ENCODE data around the gene TRDMT1.

TRDMT1 gene

DNA sequence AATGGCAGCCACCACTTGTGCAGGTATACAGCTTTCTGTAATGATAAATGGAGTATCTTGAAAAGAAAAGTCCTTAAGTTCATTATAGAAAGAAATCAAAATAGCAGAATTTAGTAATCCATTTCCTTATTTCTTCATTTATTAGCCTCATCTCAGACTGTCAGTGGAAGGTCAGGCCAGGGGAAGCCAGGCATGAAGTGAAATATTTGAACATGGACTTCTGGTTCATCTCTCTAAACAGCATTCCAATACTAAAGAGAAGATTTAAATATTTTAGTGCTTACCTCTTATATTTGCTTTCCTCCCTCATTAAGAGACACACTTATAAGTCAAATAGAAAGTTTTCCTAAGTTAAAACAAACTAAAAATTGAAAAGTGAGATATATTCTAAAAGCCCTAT lies 26.8 kb downstream of the TRDMT1 start:
- DNase-seq (ENCODE audit: low read depth in 3 of 3): no peak

DNA sequence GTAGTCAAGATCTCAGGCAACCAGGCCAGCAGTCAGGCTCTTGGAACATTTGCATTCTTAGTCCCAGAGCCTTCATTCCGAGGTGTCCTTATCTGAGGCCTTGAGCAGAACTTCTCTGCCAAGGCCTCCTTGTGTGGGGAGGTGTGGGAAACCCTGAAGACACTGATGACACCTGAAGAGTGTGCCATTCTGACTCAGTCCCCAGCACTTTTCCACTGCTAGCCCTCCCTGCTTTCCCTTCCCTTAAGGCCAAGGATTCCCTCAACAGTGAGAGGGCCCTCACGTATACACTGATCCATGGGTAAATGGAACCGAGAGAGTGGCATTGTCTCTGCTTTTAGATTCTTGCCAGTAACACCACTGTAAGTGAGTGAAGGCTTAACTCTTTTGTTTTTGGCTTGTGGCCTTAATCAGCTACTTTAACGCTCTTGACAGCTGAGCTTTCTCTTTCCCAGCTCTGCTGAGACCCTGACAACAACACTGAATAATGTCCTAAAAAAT lies 30.3 kb downstream of the TRDMT1 start:
- no peak for DNase-seq (ENCODE audit: low read depth in 3 of 3)

GRCh38 chr10:17169803-17170202 lies 31.7 kb downstream of the TRDMT1 start:
- DNase-seq (ENCODE audit: low read depth in 3 of 3): no peak

DNA sequence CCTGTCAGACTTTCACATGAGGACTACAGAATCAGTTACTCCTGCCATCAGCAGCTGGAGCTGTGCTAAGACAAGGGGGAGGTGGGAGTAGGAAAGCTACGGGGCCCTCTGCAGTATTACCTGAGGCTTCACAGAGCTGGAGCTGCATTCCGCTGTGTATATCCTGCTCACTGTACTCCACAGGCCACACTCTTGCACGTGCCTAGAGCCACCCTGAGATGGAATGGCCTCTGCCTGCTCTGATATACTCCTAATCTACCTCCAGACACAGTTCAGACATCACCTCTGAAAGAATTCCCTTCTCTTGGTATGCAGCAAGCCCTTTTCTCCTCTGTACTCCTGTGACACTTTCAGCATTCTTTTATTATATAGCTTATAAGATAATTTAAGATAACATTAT lies 34.8 kb downstream of the TRDMT1 start:
- no peak for DNase-seq (ENCODE audit: low read depth in 3 of 3)

DNA sequence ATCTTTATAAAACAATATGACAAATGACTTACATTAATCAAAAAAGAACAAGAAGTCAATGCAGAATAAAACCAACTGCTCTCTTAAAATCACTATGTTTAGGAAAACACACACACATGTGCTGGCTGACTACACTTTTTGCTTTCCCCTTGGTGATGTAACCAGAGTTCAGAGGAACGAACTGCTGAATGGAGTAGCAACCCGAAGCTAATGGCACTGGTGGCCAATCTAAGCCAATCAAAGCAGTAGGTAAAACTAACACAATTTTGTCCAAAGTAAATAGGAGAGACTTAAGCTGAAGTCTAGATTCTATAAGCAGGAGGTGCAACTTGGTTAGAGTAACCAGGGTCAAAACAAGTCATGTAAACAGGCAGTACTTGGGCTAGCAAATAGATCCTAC lies 38.6 kb downstream of the TRDMT1 start:
- no peak for DNase-seq (ENCODE audit: low read depth in 3 of 3)

DNA sequence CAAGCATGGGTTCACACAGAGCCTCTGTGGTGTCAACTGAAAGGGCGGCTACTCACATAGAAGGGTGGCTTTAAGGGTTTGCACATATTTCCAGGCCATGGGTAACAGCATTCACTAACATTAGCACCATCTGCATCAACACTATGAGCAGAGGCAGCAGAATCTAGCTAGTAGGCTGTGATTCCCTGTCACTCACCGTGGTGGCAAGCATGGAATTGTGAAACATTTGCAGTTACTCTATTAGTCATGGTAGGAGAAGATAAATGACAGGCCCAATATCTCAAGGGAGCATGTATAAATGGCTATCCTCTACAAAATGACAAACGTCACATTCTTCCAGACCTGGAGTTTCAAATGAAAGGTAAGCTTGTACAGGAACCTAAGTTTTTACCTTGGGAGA lies 39.7 kb downstream of the TRDMT1 start:
- no peak for DNase-seq (ENCODE audit: low read depth in 3 of 3)

DNA sequence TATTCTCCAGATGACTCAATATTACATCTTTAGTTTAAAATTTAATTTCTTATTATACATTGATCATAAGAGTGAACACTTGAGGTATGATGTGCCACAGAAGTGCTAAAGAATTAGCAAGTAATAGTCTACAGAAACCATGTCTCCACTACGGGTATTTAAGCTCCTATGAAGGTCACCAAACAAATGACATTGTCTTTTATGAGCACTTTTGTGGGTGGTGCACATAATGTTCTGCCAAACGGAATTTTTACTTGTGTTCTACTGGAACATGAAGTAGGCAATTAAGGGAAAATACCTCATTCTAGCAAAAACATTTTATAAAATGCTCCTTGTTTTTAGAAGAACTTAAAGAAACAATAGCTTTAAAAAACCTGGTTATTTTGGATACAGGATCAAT lies 44.4 kb downstream of the TRDMT1 start:
- DNase-seq (ENCODE audit: low read depth in 3 of 3): no peak

- DNase-seq (ENCODE audit: low read depth in 3 of 3): no peak
Observed at GRCh38 chr10:17155826-17156225, 45.6 kb downstream of the TRDMT1 start.

DNA sequence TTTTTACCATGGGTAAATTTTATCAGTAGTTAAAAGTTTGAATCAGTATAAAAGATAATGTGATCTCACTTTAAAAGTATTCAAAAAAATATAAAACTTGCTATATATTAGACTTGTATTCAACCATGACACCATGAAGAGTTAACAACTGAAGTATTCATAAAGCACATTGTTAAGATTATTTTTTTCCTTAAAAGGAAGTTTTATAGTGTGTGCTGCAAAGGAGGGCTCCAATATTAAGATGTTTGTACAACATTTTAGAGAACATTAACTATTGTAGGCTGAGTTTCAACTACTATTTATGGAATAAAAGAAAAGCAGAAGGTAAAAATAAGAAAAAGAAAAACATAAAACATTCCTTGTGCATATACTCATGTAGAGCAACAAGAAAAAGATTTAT lies 47.4 kb downstream of the TRDMT1 start:
- DNase-seq (ENCODE audit: low read depth in 3 of 3): no peak

DNA sequence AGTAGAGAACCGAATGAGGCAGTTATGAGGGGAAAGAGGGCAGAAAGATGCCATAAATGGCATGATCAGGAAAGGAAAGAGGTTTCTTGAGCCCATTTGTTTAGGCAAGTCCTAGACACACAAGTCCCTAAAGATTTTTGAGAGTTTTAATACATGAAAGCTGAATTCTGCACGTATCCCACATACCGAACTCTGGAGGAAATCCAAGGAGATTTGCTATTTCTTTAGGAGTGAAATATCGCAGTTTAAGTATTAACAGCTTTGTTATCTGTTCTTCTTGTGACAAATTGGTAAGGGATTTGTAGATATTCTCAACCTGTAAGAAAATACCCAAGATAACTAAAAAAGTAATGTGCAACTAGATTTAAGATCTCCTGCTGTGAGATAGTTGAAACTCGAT lies 48.2 kb downstream of the TRDMT1 start:
- DNase-seq (ENCODE audit: low read depth in 3 of 3): no peak

- DNase-seq (ENCODE audit: low read depth in 3 of 3): no peak
Observed at GRCh38 chr10:17151716-17152115, 49.8 kb downstream of the TRDMT1 start.

DNA sequence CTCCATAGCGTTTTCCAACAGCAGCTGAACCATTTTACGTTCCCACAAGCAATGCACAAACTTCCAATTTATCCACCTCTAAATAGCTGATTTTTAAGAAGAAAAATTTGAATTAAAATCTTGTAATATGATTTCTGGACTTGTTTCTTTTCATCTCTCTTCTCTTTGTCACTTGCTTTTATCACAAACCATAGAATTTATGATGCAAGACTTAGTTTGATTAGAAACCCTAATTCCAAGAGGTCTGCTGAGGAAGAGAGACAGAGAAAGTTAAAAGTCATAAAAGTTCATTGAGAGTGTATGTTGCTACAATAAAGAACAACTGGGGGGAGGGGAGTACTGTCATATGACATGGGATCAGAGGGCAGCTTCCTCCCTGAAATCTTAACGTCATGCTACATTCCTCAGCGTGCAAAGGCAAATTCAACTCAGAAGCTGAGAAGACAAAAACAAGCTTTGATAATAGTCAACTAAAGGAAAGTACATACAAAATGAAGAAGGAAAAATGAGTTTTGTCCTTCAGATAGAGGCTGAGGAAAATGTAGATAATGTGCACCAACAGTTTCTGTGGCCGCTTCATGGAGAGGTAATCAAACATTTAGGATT lies 53.5 kb downstream of the TRDMT1 start:
- no peak for DNase-seq (ENCODE audit: low read depth in 3 of 3)

- DNase-seq (ENCODE audit: low read depth in 3 of 3): no peak
Observed at GRCh38 chr10:17146892-17147291, 54.6 kb downstream of the TRDMT1 start.

DNA sequence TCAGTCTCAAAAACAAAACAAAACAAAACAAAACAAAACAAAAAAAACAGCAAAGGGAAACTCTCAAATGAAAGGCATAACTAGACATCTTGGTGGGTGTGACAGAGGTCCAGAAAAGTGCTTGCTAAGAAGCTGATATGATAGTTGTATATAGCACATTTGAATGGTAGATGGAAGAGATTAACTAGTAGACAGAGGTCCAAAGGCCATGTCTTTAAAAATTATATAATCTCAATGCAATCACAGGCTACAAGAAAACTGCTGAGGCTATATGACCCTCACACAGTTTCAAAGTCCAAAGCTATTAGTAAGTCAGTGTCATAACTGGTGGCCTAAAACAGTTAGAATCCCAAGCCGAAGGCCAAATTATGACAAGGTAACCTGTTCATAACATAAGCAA lies 56.2 kb downstream of the TRDMT1 start:
- DNase-seq (ENCODE audit: low read depth in 3 of 3): no peak

- peak; percentile 39 to 58 (median 45) for DNase-seq (ENCODE audit: low read depth in 3 of 3)
Observed at GRCh38 chr10:17144757-17145156, 56.7 kb downstream of the TRDMT1 start.

DNA sequence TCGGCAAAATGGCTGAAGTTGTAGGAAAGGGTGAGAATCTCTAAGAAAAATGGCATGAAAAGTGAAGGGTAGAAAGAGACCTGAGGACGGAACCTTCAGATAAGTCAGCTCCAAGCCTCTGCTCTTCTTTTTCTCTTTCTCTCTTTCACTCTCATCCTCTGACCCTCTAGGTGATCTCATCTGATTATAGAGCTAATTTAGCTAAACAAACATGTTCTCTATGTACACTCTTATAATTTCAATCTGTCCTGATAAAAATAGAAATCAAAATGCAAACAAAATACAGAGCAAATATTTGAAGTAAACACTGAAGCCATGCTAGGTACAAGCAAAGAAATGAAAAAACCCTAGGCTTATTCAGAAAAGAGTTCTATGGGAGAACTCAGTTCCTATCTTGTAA lies 57.4 kb downstream of the TRDMT1 start:
- DNase-seq (ENCODE audit: low read depth in 3 of 3): no peak

DNA sequence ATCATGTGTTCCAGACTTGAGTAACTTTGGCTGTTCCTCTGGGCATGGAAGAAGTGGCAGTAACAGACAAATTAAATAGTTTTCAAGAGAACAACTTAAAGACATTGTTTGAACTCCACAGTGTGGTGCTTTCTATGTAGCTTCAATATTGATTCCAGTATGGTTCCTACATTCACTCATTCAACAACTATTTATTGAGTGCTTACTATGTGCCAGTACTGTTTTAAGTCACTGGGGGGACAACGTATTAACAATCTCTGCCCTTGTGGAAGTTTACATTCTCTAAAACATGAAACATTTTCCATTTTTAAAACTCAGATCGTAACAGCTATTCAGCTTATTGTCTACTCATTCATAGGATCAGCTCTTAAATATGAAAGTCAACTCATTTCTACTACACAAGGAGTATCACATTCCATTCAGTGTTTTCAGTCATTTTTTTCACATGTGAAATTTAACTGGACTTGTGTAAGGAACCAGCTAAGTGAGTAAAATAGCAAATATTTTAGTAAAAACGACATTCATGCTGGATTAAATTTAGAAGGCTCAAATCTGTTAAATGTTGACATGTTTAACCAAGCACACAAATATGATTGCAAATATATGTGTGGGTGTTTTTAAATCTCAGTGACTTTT lies 58.3 kb downstream of the TRDMT1 start:
- DNase-seq (ENCODE audit: low read depth in 3 of 3): no peak

DNA sequence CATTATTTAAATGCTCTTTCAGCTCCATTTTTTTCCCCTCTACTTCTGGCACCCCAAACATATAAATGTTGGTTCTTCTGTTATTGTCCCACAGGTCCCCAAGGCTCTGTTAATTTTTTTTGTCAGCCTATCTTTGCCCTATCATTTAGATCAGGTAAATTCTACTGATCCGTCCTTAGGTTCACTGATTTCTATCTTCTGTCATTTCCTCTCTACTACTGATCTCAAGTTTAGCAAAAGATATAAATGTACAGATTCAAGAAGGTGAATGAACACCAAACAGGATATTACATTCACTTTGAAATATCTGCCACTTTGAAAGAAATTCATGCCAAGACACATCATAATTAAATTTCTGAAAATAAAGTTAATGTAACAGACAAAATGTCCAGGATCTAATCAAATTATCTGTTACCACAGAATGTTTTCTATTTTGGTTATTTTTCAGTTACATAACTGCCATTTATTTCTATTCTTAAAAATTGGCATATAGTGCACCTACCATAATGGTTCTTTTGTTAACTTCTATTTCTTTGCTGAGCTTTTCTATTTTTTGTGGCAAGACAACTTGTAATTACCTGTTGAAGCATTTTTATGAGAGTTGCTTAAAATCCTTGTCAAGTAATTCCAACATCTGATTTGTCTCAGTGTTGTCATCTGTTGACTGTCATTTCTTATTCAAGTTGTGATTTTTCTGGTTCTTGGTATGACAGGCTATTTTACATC lies 59.8 kb downstream of the TRDMT1 start:
- DNase-seq (ENCODE audit: low read depth in 3 of 3): no peak

DNA sequence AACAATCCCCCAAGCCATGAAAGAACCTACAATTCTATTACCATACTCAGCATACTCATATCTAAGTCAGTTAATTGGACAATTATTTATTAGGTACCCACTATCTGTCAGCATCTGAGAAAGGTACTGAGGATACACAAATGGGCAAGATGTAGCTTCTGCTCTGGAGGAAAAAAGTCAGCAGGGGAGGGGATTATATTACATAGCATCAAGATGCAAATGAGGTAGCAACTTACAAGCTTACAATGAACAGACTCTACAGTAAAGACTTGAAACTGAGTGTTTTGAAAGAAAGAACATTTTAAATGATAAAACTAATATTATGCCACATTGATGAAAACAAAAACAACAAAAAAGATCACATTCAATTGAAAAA lies 61.1 kb downstream of the TRDMT1 start:
- DNase-seq (ENCODE audit: low read depth in 3 of 3): no peak

GRCh38 chr10:17138460-17139042 lies 62.9 kb downstream of the TRDMT1 start:
- DNase-seq (ENCODE audit: low read depth in 3 of 3): no peak

GRCh38 chr10:17134737-17135260 lies 66.7 kb downstream of the TRDMT1 start:
- no peak for DNase-seq (ENCODE audit: low read depth in 3 of 3)

DNA sequence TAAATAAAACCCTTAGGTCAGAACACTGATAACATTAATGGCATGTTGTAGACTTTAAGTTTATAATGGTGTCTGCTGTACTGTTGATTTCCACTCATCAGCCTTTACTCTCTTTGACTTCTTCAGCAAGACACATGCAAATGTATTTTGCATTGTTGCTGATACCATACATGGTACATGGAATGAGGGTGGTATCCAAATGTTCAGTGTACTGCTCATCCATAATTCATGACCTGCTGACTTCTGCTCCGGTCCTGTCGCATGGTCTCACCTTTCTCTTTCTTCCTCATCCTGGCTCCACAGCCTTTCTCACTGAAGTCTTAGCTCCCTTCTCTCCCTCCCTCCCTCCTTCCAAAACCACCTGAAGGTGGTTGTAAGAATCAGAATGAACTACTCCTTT lies 67.2 kb downstream of the TRDMT1 start:
- DNase-seq (ENCODE audit: low read depth in 3 of 3): no peak

DNA sequence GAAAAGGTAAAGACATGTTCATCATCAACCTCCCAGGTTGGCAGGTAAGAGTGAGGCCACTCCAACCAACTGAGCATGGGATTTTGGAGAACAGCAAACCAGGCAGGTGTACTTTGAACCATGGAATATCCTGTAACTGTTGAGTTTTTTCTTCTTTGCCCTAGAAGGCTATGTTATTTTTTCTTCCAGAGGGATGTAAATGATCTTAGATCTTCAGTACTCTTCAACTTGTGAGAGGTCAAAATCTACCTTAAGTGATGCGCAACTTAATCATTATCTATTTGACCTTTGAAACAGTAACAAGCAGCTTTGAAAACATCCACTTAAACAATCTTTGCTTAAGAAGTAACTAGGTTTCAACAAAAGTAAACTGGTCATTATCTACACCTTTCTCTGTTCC lies 71.7 kb downstream of the TRDMT1 start, which contains the start of gene CUBN:
Gene CUBN, minus strand, starts transcription at position 71 of the 400 bp plus-strand sequence. Its CDS starts 46 bp downstream, at position 25.
- no peak for DNase-seq (ENCODE audit: low read depth in 3 of 3)
